ENCODE measurements around the gene HNRNPA1. TPM values are rescaled to one million over a fixed set of nuclear protein-coding genes. Genes with fewer than 3 reads are reported as not detected.
A peak's percentile ranks its signal among the peaks of the same experiment; 100 is the strongest.

The HNRNPA1 gene
- polyA plus RNA-seq, 3 donors: 266 to 1,181 (median 308) TPM

DNA sequence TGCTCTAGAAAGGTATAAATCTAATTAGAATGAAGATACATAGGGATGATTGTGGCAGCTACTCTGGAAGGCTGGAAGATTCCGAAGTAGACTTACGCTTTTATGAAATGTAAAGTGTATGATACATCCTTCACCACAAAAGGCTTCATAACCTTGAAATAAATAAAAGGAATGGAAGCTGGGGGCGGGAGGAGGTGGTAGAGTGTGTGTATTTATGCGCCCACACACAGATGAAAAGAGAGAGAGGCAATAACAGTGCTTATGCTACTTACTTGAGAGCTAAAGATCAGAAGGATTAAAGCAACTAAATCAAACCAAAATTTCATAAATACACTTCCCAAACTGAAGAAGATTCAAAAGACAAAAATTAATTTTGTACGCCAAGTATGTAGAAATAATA, 31.0 kb upstream of the HNRNPA1 start:
- no peak overlapping the region for H3K27ac Mint-ChIP-seq
- WGBS (ENCODE audit: insufficient coverage): no CpG with 5 or more reads among the region's 5 CpGs
- intact Hi-C loops (cut with micrococcal nuclease): no loop called here
- H3K36me3 Mint-ChIP-seq: peaks cover 29 to 63% of the 10 kb centered on the region in 2 donors
- Histone ChIP-seq H3K27ac (ENCODE audit: low read depth in 1 of 2, low read length in 2 of 2) (no peak overlapping the region), H3K4me3 (replicated peaks in 1 of 3; ENCODE audit: low read depth in 2 of 3, low read length in 3 of 3) (no peak overlapping the region), H3K79me2 (ENCODE audit: insufficient read depth, low read length) (peaks cover 58% of the 10 kb centered on the region), H3K36me3 (replicated peaks in 1 of 2; ENCODE audit: control insufficient read depth in 1 of 2, insufficient read depth in 2 of 2, low read length in 2 of 2) (peaks cover 19 to 59% of the 10 kb centered on the region in 2 donors), H3K9ac (ENCODE audit: insufficient read depth, low read length, poor library complexity, severe bottlenecking) (no peak overlapping the region), H2AFZ (ENCODE audit: insufficient read depth, low read depth, low read length, poor library complexity, severe bottlenecking) (no peak overlapping the region), H3K4me2 (replicated peaks; ENCODE audit: extremely low read depth, low read length, poor library complexity, severe bottlenecking) (no peak overlapping the region), H3K4me1 (ENCODE audit: control insufficient read depth in 1 of 2, insufficient read depth in 2 of 2, low read length in 2 of 2) (peaks cover 0 to 2% of the 10 kb centered on the region in 2 donors), H3K9me3 (replicated peaks in 1 of 2; ENCODE audit: control insufficient read depth in 1 of 2, insufficient read depth in 1 of 2, low read length in 2 of 2) (no peaks in the 10 kb centered on the region), H3K27me3 (ENCODE audit: control insufficient read depth in 2 of 2, insufficient read depth in 2 of 2, low read length in 2 of 2) (no peaks in the 10 kb centered on the region), H4K20me1 (ENCODE audit: insufficient read depth, low read length) (no peaks in the 10 kb centered on the region)
- H3K27me3 Mint-ChIP-seq (ENCODE audit: low read depth in 3 of 3): no peaks in the 10 kb centered on the region
- H3K9me3 Mint-ChIP-seq: peaks cover 0 to 2% (median 0%) of the 10 kb centered on the region in 7 donors
- no peak overlapping the region for H3K4me3 Mint-ChIP-seq
- TF ChIP-seq, protein P1, sequence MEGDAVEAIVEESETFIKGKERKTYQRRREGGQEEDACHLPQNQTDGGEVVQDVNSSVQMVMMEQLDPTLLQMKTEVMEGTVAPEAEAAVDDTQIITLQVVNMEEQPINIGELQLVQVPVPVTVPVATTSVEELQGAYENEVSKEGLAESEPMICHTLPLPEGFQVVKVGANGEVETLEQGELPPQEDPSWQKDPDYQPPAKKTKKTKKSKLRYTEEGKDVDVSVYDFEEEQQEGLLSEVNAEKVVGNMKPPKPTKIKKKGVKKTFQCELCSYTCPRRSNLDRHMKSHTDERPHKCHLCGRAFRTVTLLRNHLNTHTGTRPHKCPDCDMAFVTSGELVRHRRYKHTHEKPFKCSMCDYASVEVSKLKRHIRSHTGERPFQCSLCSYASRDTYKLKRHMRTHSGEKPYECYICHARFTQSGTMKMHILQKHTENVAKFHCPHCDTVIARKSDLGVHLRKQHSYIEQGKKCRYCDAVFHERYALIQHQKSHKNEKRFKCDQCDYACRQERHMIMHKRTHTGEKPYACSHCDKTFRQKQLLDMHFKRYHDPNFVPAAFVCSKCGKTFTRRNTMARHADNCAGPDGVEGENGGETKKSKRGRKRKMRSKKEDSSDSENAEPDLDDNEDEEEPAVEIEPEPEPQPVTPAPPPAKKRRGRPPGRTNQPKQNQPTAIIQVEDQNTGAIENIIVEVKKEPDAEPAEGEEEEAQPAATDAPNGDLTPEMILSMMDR (IDR thresholded peaks at IDR 0.05): no peak
- no peak for DNase-seq
- peaks cover 10% of the 10 kb centered on the region for H3K4me1 Mint-ChIP-seq

DNA sequence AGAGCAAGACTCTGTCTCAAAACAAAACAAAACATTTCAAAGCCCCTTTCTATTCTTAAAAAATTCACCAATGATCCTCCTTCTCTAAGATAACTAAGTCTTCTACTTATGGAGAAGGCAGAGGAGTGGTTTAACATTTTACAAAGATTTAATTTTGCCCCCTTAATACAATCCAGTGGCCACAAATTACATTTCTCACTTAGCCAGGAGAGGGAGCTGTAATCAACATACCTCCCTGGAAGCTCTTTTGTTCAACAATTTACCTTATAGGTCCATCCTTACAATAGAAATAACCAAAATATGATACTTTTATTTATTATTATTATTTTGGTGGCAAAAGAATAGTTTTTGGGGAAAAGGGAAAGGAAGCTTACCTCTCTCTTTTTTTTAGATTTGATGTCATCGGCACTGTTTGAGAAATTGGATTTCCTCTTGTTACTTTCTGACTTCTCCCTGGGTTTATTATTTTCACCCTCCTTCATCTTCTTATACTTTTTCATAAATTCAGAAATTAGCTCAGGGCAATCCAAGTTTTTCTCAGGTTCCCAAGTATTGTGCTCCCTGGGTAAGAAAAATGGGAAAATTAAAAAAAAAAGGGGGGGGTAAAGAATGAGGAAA, 28.8 kb upstream of the HNRNPA1 start:
- no CpG with 5 or more reads among the region's 1 CpG for WGBS (ENCODE audit: insufficient coverage)
- H3K4me3 Mint-ChIP-seq: no peak overlapping the region
- H3K4me2 ChIP-seq (replicated peaks; ENCODE audit: extremely low read depth, low read length, poor library complexity, severe bottlenecking): no peak overlapping the region
- H3K27me3 Mint-ChIP-seq (ENCODE audit: low read depth in 3 of 3): no peaks in the 10 kb centered on the region
- peaks cover 25 to 59% of the 10 kb centered on the region in 2 donors for H3K36me3 ChIP-seq (replicated peaks in 1 of 2; ENCODE audit: control insufficient read depth in 1 of 2, insufficient read depth in 2 of 2, low read length in 2 of 2)
- DNase-seq: peak in 2 of 3 donors; percentile 35 to 57
- H3K4me1 ChIP-seq (ENCODE audit: control insufficient read depth in 1 of 2, insufficient read depth in 2 of 2, low read length in 2 of 2): peaks cover 0 to 2% of the 10 kb centered on the region in 2 donors
- no peaks in the 10 kb centered on the region for H3K27me3 ChIP-seq (ENCODE audit: control insufficient read depth in 2 of 2, insufficient read depth in 2 of 2, low read length in 2 of 2)
- TF ChIP-seq, protein P1 (IDR thresholded peaks at IDR 0.05): peak; percentile 76
- H3K4me1 Mint-ChIP-seq: peaks cover 10% of the 10 kb centered on the region
- no peak overlapping the region for H2AFZ ChIP-seq (ENCODE audit: insufficient read depth, low read depth, low read length, poor library complexity, severe bottlenecking)
- intact Hi-C loops (cut with micrococcal nuclease): no loop called here
- H3K79me2 ChIP-seq (ENCODE audit: insufficient read depth, low read length): peaks cover 68% of the 10 kb centered on the region
- no peak overlapping the region for H3K9ac ChIP-seq (ENCODE audit: insufficient read depth, low read length, poor library complexity, severe bottlenecking)
- H4K20me1 ChIP-seq (ENCODE audit: insufficient read depth, low read length): no peaks in the 10 kb centered on the region
- no peak overlapping the region for H3K27ac ChIP-seq (ENCODE audit: low read depth in 1 of 2, low read length in 2 of 2)
- peaks cover 0 to 2% (median 0%) of the 10 kb centered on the region in 7 donors for H3K9me3 Mint-ChIP-seq
- H3K36me3 Mint-ChIP-seq: peaks cover 32 to 59% of the 10 kb centered on the region in 2 donors
- H3K4me3 ChIP-seq (replicated peaks in 1 of 3; ENCODE audit: low read depth in 2 of 3, low read length in 3 of 3): no peak overlapping the region
- H3K27ac Mint-ChIP-seq: peak overlapping the region; percentile 70 to 86 (median 76)
- H3K9me3 ChIP-seq (replicated peaks in 1 of 2; ENCODE audit: control insufficient read depth in 1 of 2, insufficient read depth in 1 of 2, low read length in 2 of 2): no peaks in the 10 kb centered on the region
